Muscle of back (tissue), 13 donors: ENCODE data around the gene SUPT16H. TPM values are rescaled to one million over a fixed set of nuclear protein-coding genes. Genes with fewer than 3 reads are reported as not detected.
"Not testable (repeated sequence)": the region's sequence is repeated elsewhere in the genome, so short reads cannot be mapped to it uniquely, and the experiment has no call there.

Source experiments
- DNase-seq, 3 donors: peaks; one replicate each; pipeline versions ENCODE4 v3.0.0 to v3.0.0-alpha.2; 2013
- long read RNA-seq, 9 donors: transcript quantifications; one replicate each; lab custom pipeline, GENCODE V29; 2026
- polyA plus RNA-seq, 10 donors: library from polyadenylated mRNA; unstranded; fragments of 120-200 nt; gene quantifications; one replicate each; pipeline ENCODE4 v1.2.1, GENCODE V29; 2013; ENCODE audit not compliant: insufficient read length in 10 of 10

Gene SUPT16H
- 10 to 100 TPM; 67.6 to 95.5 (median 73.5) TPM for polyA plus RNA-seq
- long read RNA-seq, donor 1, full-length matches to known transcripts, result 1 of 18 reads
- long read RNA-seq, donor 1, partial matches to known transcripts, result 17 of 18 reads
- long read RNA-seq, donor 1, other reads (novel, unspliced or antisense), result 0 of 18 reads
- long read RNA-seq, donor 2, full-length matches to known transcripts, result 4 of 20 reads
- long read RNA-seq, donor 2, partial matches to known transcripts, result 16 of 20 reads
- long read RNA-seq, donor 2, other reads (novel, unspliced or antisense), result 0 of 20 reads
- long read RNA-seq, donor 3, result 0 reads
- long read RNA-seq, donor 4, full-length matches to known transcripts, result 5 of 16 reads
- long read RNA-seq, donor 4, partial matches to known transcripts, result 11 of 16 reads
- long read RNA-seq, donor 4, other reads (novel, unspliced or antisense), result 0 of 16 reads
- long read RNA-seq, donor 5, full-length matches to known transcripts, result 2 of 20 reads
- long read RNA-seq, donor 5, partial matches to known transcripts, result 18 of 20 reads
- long read RNA-seq, donor 5, other reads (novel, unspliced or antisense), result 0 of 20 reads
- long read RNA-seq, donor 6, full-length matches to known transcripts, result 11 of 53 reads
- long read RNA-seq, donor 6, partial matches to known transcripts, result 42 of 53 reads
- long read RNA-seq, donor 6, other reads (novel, unspliced or antisense), result 0 of 53 reads
- long read RNA-seq, donor 7, full-length matches to known transcripts, result 7 of 30 reads
- long read RNA-seq, donor 7, partial matches to known transcripts, result 23 of 30 reads
- long read RNA-seq, donor 7, other reads (novel, unspliced or antisense), result 0 of 30 reads
- long read RNA-seq, donor 8, full-length matches to known transcripts, result 1 of 33 reads
- long read RNA-seq, donor 8, partial matches to known transcripts, result 32 of 33 reads
- long read RNA-seq, donor 8, other reads (novel, unspliced or antisense), result 0 of 33 reads
- long read RNA-seq, donor 9, result 0 reads

GRCh38 chr14:21383848-21384493, at the start of gene SUPT16H:
SUPT16H (minus strand) TSS chr14:21384019; CDS start chr14:21383927, 92 bp downstream.
- DNase-seq, result peak; percentile 96 to 98 (median 96)

DNA sequence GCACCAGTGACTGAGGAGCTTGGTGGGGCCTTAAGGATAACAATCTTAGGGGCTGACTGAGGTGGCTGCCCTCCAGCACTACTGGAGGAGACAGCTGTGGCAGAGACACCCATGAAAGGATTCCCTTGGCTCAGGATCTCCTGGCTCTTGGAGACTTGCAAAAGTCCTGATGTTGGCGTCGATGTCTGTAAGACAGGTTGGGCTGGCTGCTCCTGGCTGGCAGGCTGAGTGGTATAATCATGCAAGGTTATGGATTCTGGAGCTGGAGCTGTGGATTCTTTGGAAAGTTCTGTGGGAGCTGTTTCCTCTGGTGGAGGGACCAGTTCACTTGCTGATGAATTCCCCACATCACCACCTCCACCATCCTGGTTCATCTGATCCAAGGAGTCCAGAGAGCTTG, 47.3 kb upstream of the SUPT16H start:
- no peak for DNase-seq

- peak in 2 of 3 donors; percentile 22 to 32 for DNase-seq
Observed at GRCh38 chr14:21428930-21429329, 45.1 kb upstream of the SUPT16H start.

DNA sequence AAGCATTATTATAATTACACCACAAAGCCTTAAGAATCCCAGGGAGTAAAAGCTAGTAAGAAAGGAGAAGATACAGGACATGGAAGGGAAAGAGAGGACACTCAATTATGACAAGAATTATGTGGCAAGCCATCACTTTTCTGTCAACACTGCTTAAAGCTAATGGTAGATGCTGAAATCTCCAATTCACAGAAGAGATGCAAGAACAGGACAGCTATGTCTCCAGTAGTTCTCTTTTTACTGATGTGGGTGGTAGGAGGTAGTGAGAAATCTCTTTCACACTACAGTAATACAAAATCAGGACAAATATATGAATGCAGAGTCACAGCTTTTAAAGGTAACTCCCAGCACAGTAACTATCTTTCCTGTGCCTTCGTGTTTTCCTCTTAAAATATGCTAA, 42.9 kb upstream of the SUPT16H start:
- no peak for DNase-seq

DNA sequence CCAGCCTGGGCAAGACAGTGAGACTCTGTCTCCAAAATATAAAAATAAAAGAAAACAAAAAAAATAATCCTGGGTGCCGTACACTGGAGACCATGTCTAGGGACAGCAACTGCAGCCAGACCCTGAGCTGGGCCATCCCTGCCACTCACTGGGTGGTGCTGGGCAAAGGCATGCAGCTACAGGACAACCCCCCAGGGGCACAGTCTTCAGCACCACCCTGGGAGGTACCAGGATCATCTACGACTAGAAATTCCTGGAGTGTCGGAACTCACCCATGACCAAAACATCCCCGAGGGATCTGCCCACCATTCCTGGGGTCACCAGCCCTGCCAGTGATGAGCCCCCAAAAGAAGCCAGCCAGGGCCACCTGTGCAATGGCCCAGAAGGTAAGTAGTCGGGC, 35.7 kb upstream of the SUPT16H start:
- no peak for DNase-seq

GRCh38 chr14:21415329-21415728, 31.5 kb upstream of the SUPT16H start:
- DNase-seq, result no peak

DNA sequence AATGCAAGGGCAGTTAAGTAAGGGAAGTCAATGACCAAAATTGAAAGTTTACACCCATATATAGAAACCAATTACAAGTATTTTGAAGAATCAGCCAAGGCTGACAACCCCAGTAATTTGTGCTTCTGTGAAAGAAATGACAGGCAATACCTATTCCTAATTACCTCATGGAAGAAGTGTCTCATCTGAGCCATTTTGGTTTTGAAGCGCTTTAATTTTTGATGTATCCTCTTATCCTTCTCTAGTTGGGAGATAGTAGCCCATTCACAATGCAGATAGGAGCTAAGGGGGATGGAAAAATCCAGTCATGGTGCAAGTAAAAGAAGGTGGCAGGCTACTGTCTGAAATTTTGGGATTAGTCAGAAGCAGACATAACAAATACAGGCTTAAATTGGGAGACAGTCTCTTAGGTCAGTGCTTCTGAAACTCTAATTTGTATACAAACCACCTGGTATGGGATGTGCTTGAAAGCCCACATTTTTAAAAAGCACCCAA, 30.4 kb upstream of the SUPT16H start:
- no peak for DNase-seq

GRCh38 chr14:21408147-21408546, 24.3 kb upstream of the SUPT16H start:
- DNase-seq, result no peak

DNA sequence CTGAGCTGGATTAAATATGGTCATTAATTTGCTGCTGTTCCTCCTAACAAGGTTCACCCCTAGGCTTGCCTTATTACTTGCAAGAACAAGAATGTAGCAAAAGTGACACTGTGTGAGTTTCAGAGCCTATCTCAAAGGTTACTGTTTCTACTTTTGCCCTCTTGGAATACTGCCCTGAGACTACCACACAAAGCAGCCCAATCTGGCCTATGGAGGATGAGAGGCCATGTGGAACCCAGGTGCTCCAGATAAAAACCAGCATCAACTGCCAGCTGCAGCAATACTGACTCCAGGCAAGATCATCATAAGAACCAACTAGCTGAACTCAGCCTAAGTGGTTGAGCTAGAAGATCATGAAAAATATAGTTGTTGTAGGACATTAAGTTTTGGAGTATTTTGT, 22.4 kb upstream of the SUPT16H start:
- DNase-seq, result no peak

DNA sequence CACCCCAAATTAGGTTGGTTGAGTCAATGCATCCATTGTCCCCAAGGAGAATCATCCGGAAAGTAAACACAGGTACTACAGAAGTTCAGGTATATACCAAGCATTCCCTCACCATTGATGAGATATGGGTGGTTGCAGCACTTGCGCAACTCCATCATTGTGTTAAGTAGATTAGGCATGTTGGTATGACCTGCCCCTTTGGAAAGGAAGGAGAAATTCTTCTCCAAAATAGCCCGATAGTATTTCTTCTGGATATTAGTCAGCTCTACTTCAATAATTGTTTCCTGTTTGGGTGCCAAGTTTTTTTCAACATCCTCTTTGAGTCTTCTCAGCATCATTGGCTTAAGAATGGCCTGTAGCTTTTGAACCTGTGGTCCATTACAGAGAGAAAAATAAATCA, 21.3 kb upstream of the SUPT16H start:
- DNase-seq, result no peak

GRCh38 chr14:21399311-21399870, 15.6 kb upstream of the SUPT16H start:
- DNase-seq, result no peak

GRCh38 chr14:21398901-21399300, 15.1 kb upstream of the SUPT16H start:
- no peak for DNase-seq

DNA sequence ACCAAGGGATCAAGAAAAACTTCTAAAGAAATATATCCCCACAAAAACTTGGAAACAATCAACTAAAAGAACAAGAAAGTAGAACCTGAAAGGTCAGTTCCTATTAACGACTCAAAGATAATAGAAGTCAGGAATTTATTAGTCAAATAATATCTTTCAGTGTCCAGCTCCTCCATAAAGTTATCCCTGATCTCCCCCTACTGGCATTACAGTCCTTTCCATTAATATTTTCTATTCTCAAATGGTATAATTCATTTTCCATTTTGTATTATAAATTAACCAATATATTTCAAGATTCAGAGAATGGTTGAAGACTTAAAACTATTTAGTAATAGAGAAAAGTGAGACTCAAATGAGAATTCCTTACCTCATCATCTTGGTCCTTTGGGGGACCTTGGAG, 11.6 kb upstream of the SUPT16H start:
- no peak for DNase-seq

- DNase-seq, result peak in 1 of 3 donors; percentile 18
Observed at GRCh38 chr14:21385188-21385904, 1.5 kb upstream of the SUPT16H start.

DNA sequence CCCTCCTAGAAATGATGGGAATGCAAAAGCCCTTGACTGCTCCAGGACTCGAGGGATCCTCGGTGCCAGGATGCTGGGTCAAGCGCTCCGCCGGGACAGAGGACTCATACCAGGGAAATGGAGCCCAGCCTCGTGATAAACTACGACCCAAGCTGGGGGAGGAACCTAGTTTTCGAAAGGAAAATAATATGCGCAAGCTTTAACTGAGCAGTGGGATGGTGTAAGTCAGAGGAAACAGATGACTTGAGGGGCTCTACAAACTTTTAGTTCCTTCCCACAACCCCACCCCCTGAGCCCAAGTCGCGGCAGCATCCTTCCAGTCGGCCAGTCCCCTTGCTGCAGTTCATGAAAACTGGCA, 654 bp upstream of the SUPT16H start:
- no peak for DNase-seq

DNA sequence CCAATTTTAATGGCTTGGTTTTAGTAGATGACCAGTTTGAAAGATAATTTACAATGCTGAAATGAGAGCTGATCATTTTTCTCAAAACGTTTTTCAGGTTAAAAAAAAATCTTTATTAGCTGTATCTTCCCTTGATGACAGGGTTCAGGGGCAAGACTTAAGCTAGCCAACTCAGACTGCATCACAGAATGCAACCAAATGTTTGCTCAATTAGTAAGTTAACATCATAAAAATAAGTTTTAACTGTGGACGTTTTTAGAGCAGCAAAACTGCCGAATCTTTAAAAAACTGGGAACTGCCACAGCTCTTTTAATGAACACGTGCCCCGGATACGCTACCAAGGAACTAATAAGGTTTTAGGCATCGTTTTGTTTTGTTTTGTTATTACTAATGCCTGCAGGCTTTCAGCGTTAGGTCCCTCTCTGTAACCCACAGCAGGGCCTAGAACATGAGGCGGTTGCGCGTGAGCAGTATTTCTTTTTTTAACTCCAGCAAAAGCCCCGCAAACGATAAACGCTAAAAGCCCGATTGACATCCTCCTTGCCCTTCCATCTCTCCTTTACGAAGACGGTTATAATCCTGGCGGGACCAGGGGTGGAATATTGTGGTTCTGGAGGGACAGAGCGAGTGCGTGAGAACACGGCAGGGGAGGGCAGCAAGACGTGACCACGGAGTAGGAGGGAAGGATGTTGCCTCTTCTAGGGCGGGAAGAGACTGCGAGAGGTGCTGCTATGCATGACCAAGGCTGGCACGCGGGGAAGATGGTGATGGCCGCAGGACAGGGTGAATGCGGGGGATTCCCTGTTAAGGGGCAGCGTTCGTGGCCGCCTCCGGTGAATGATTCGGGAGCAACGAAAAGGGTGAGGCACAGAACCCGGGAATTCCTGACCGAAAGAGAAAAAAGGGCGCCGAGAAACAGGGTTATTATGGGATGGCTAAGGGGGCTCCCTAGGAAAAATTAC, 652 bp downstream of the SUPT16H start:
- peak; percentile 13 to 75 (median 36) for DNase-seq

- no peak for DNase-seq
Observed at GRCh38 chr14:21382095-21382494, 1.7 kb downstream of the SUPT16H start.

DNA sequence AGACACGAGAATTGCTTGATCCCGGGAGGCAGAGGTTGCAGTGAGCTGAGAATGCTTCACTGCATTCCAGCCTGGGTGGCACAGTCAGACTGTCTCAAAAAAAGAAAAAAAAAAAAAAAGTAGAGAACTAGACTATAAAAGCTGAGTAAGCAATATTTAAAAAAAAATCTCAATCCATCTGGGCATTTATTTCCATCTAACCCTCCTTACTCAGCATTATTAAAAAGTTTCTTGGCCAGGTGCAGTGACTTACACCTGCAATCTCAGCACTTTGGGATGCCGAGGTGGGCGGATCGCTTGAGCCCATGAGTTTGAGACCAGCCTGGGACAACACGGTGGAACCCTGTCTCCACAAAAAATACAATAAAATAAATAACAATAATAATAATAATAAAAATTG, 4.5 kb downstream of the SUPT16H start:
- no peak for DNase-seq

DNA sequence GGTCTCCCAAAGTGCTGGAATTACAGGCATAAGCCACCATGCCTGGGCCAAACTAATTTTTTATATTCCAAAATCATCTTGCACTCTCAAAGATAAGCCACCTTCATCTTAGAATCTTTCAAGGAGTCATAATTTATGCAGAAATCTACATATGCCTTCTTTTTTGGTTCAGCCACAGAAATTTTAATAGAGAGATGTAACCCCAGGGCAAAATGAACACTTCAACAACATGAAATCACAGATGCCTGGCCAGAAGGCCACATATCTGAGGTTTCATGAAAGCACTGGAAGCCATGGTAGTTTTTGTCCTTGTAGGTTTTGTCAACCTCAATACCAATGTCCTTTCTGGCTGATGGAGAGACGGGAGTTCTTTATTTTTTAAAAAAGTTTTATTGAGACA, 9.8 kb downstream of the SUPT16H start:
- no peak for DNase-seq

- DNase-seq, result not testable (repeated sequence)
Observed at GRCh38 chr14:21372814-21373213, 11.0 kb downstream of the SUPT16H start.
